HG03378 (cell line): ENCODE results near the gene TEPSIN.
A peak's percentile ranks its signal among the peaks of the same experiment; 100 is the strongest.

Experiments used
- ATAC-seq: cut with Tn5 transposase; IDR thresholded peaks from one replicate; pipeline ENCODE4 v1.9.1; 2021; ENCODE audit warnings: mild to moderate bottlenecking, moderate library complexity; ENCODE audit not compliant: unreplicated experiment

Gene TEPSIN

GRCh38 chr17:81238815-81239713, at the start of gene TEPSIN, which contains the start of gene NDUFAF8:
TEPSIN (minus strand) TSS chr17:81239055; CDS start chr17:81239033, 22 bp downstream.
NDUFAF8 (plus strand) TSS chr17:81239318; CDS start chr17:81239364, 46 bp downstream.
- ATAC-seq: peak; percentile 86

GRCh38 chr17:81287741-81288430, 49.0 kb upstream of the TEPSIN start:
- no peak for ATAC-seq

GRCh38 chr17:81287152-81287551, 48.3 kb upstream of the TEPSIN start:
- no peak for ATAC-seq

GRCh38 chr17:81286491-81287145, 47.8 kb upstream of the TEPSIN start:
- ATAC-seq: no peak

- no peak for ATAC-seq
These were observed 47.0 kb upstream of the TEPSIN start for GRCh38 chr17:81285894-81286293.

GRCh38 chr17:81285179-81285878, 46.5 kb upstream of the TEPSIN start:
- ATAC-seq: no peak

- no peak for ATAC-seq
These were observed 44.0 kb upstream of the TEPSIN start for GRCh38 chr17:81282876-81283275.

GRCh38 chr17:81282141-81282540, 43.3 kb upstream of the TEPSIN start:
- ATAC-seq: no peak

- ATAC-seq: no peak
These were observed 41.7 kb upstream of the TEPSIN start for GRCh38 chr17:81280571-81280970.

- no peak for ATAC-seq
These were observed 40.7 kb upstream of the TEPSIN start for GRCh38 chr17:81279278-81280275.

- ATAC-seq: no peak
These were observed 40.0 kb upstream of the TEPSIN start for GRCh38 chr17:81278831-81279230.

- no peak for ATAC-seq
These were observed 39.3 kb upstream of the TEPSIN start for GRCh38 chr17:81277946-81278693.

GRCh38 chr17:81277421-81277820, 38.6 kb upstream of the TEPSIN start:
- no peak for ATAC-seq

- no peak for ATAC-seq
These were observed 37.9 kb upstream of the TEPSIN start for GRCh38 chr17:81276781-81277180.

GRCh38 chr17:81274471-81274855, 35.6 kb upstream of the TEPSIN start:
- no peak for ATAC-seq

GRCh38 chr17:81273698-81274470, 35.0 kb upstream of the TEPSIN start:
- ATAC-seq: no peak

GRCh38 chr17:81272616-81273015, 33.8 kb upstream of the TEPSIN start:
- ATAC-seq: no peak

- ATAC-seq: no peak
These were observed 32.4 kb upstream of the TEPSIN start for GRCh38 chr17:81271226-81271625.
